T-helper 17 cell (primary cell): Measurements from ENCODE around the gene CCDC71. TPM values are rescaled to one million over a fixed set of nuclear protein-coding genes. Genes with fewer than 3 reads are reported as not detected.
A peak's percentile ranks its signal among the peaks of the same experiment; 100 is the strongest.

Experiments used
- ATAC-seq: fragments of 150-1000 bp; cut with Tn5 transposase; 2 replicates; pipeline ENCODE4 v1.10.0; 2021; ENCODE audit warnings: mild to moderate bottlenecking, moderate library complexity
- DNase-seq, 3 donors: peaks; one replicate each; pipeline versions ENCODE4 v3.0.0 to v3.0.0-alpha.2; 2020 to 2021
- H3K9me3 ChIP-seq: one replicate; pipeline ENCODE4 v1.7.0; 2013; ENCODE audit warnings: low read length, mild to moderate bottlenecking; ENCODE audit not compliant: control insufficient read depth, poor library complexity, severe bottlenecking
- H3K27ac Mint-ChIP-seq: one replicate; pipeline ENCODE4 v1.8.0; 2022; ENCODE audit warnings: mild to moderate bottlenecking, moderate library complexity, mixed read lengths
- H3K27me3 Mint-ChIP-seq: one replicate; pipeline ENCODE4 v1.8.0; 2022; ENCODE audit warnings: mixed read lengths
- H3K36me3 Mint-ChIP-seq: one replicate; pipeline ENCODE4 v1.8.0; 2022; ENCODE audit warnings: low read depth, mixed read lengths
- H3K4me1 Mint-ChIP-seq: one replicate; pipeline ENCODE4 v1.8.0; 2022; ENCODE audit warnings: mild to moderate bottlenecking, mixed read lengths
- H3K4me3 Mint-ChIP-seq: one replicate; pipeline ENCODE4 v1.8.0; 2022; ENCODE audit warnings: mild to moderate bottlenecking, moderate library complexity, mixed read lengths
- total RNA-seq, 4 donors: library from RNA in 2 of 4; stranded (reverse) in 2 of 4; gene quantifications; one replicate each; pipeline ENCODE4 v1.2.3 and lab custom pipeline; 2022 to 2026

CCDC71 gene
- total RNA-seq, 2 donors from 2014 or later: 13.7 to 13.9 TPM

DNA sequence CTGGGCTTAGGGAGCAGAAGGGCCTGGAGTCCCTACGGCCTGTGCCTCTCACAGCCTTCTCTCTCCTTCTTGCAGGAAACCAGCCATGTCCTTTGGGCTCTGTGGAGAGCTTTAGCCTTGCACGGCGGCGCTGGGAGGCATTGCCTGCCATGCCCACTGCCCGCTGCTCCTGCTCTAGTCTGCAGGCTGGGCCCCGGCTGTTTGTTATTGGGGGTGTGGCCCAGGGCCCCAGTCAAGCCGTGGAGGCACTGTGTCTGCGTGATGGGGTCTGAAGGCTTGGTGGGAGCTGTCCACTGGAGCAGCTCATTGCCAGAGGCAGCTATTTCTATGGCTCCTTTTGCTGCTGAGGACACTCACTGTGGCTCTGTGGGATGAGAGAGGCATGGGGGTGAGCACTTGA lies 9.4 kb upstream of the CCDC71 start:
- ATAC-seq: no peak
- Mint-ChIP-seq H3K27ac (no peak overlapping the region), H3K4me3 (no peak overlapping the region), H3K27me3 (peaks cover 27% of the 10 kb centered on the region), H3K4me1 (peaks cover 14% of the 10 kb centered on the region), H3K36me3 (peaks cover 8% of the 10 kb centered on the region)
- no peak for DNase-seq
- H3K9me3 ChIP-seq: no peaks in the 10 kb centered on the region

DNA sequence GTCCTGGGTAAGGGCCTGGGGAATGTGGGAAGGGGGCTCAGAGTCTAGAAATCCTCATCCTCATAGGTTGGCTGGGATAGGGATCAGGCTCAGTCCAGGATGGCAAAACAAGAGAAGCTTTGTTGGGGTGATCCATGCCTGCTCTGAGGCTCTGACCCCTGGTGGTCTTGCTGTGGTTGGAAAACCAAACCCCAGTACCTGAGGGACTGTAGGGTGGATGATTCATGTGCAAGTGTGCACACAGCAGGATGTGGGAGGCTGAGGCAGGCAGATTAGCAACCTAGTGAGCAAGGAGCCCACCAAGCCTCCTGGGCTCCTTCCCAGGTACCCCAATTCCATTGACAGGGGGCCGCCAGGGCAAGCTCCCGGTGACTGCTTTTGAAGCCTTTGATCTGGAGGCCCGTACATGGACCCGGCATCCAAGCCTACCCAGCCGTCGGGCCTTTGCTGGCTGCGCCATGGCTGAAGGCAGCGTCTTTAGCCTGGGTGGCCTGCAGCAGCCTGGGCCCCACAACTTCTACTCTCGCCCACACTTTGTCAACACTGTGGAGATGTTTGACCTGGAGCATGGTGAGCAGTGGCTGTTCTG lies 8.4 kb upstream of the CCDC71 start:
- ATAC-seq (no peak), DNase-seq (no peak)
- H3K36me3 Mint-ChIP-seq: peaks cover 7% of the 10 kb centered on the region
- no peak overlapping the region for H3K4me3 Mint-ChIP-seq
- H3K27ac Mint-ChIP-seq: no peak overlapping the region
- H3K27me3 Mint-ChIP-seq: peaks cover 18% of the 10 kb centered on the region
- H3K4me1 Mint-ChIP-seq: peaks cover 13% of the 10 kb centered on the region
- H3K9me3 ChIP-seq: no peaks in the 10 kb centered on the region

DNA sequence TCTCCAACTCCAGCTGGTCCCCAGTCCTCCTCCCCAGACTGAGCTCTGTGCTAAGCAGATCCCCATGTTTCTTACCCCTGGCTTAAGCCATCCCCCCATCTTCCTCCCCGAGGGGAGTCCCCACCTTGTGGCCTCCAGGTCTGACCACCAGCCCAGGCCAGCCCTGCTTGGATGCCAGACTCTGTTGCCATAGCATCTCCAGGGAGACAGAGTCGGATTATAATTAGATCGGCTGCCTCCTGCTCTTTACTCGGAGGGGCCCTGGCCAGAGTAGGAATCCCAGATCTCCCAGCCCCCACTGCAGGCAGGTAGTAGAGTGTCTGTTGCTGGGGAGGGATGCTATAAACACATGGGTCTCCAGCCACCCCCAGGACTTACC lies 7.7 kb upstream of the CCDC71 start:
- H3K4me3 Mint-ChIP-seq: no peak overlapping the region
- peaks cover 11% of the 10 kb centered on the region for H3K27me3 Mint-ChIP-seq
- H3K9me3 ChIP-seq: no peaks in the 10 kb centered on the region
- ATAC-seq (no peak), DNase-seq (no peak)
- no peaks in the 10 kb centered on the region for H3K36me3 Mint-ChIP-seq
- no peak overlapping the region for H3K27ac Mint-ChIP-seq
- peaks cover 7% of the 10 kb centered on the region for H3K4me1 Mint-ChIP-seq

DNA sequence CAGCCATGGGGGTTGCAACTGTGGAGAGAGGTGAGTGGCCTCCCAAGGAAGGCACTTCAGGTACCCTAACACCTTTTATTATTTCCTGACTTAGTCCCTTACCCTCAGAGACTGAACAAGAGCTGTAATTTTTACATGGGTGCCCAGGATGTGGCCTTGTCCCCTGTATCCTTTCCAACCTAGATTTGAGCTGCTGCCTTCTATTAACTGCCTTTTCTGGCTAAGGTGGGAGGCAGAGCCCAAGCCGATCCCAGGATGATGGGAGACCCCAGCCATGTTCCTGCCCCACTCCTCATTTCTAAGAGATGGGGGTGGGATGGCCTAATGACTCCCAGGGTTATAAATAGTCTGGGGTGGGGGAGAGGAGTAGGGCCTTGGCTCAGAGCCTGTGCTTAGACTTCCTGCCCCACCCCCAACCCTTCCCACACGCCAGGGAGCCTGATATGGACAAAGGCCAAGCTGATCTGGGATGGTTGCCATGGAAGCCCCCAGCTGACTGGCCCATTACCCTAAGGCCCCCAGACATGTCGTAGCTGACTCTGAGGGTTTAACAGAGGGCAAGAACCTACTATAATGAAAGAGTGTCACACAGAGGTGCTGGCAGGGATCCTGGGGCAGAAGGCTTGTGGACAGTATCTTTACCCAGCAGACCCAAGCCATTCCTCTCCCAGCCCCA lies 7.1 kb upstream of the CCDC71 start:
- DNase-seq (no peak), ATAC-seq (no peak)
- peaks cover 5% of the 10 kb centered on the region for H3K27me3 Mint-ChIP-seq
- no peak overlapping the region for H3K4me3 Mint-ChIP-seq
- H3K36me3 Mint-ChIP-seq: no peaks in the 10 kb centered on the region
- peaks cover 7% of the 10 kb centered on the region for H3K4me1 Mint-ChIP-seq
- no peaks in the 10 kb centered on the region for H3K9me3 ChIP-seq
- no peak overlapping the region for H3K27ac Mint-ChIP-seq

DNA sequence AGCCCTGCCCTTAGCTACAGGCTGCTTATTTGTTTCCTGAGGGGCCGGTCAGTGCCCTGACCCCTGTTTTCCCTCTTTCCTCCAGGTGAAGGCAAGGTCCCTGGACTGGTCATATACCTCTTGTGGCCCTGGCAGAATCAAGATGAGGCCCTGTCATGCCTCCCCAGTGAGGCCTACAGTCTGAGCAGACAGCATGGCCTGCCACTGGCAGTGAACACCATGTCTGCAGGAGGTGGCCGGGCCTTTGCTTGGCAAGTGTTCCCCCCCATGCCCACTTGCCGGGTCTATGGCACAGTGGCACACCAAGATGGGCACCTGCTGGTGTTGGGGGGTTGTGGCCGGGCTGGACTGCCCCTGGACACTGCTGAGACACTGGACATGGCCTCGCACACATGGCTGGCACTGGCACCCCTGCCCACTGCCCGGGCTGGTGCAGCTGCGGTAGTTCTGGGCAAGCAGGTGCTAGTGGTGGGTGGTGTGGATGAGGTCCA lies 6.5 kb upstream of the CCDC71 start:
- no peak overlapping the region for H3K27ac Mint-ChIP-seq
- H3K36me3 Mint-ChIP-seq: no peaks in the 10 kb centered on the region
- DNase-seq: no peak
- H3K4me1 Mint-ChIP-seq: peaks cover 7% of the 10 kb centered on the region
- no peak for ATAC-seq
- H3K27me3 Mint-ChIP-seq: no peaks in the 10 kb centered on the region
- H3K9me3 ChIP-seq: no peaks in the 10 kb centered on the region
- peak overlapping the region; percentile 21 for H3K4me3 Mint-ChIP-seq

DNA sequence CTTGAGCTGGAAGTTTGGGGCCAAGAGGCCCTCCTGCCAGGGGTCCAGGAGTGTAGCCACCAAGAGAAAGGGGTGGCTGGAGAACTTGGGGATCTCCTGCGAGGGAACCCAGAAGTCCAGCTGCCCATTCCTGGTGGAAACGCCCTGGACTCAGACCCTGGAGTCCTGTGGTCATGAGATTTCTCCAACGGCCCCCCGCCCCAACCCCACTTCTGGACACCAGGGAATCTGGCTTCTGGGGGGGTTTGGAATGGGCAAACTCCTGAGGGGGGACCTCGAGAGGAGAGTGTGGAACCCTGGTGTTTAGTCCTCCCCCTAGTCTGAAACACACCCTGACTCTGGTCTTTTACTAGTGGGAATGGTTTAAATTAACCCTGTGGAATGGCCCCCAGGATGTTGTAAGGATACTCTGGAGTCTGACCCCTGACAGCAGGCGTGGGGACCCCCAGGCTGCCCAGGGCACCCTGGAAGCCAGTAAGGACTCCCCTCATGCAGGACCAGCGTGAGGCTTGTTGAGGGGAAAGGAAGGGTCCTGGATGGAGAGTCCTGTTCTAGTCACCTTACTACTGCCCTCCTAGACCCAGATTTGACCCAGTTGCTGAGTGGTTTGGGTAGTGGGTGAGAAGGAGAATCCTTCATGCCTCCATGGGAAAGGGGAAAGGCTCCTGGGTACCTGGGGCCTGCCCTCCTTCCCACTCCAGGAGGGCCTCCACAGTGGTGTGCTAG lies 5.8 kb upstream of the CCDC71 start:
- no peak for ATAC-seq
- H3K27me3 Mint-ChIP-seq: no peaks in the 10 kb centered on the region
- H3K4me1 Mint-ChIP-seq: peaks cover 7% of the 10 kb centered on the region
- no peak for DNase-seq
- H3K36me3 Mint-ChIP-seq: no peaks in the 10 kb centered on the region
- peak overlapping the region; percentile 86 for H3K4me3 Mint-ChIP-seq
- no peaks in the 10 kb centered on the region for H3K9me3 ChIP-seq
- no peak overlapping the region for H3K27ac Mint-ChIP-seq

DNA sequence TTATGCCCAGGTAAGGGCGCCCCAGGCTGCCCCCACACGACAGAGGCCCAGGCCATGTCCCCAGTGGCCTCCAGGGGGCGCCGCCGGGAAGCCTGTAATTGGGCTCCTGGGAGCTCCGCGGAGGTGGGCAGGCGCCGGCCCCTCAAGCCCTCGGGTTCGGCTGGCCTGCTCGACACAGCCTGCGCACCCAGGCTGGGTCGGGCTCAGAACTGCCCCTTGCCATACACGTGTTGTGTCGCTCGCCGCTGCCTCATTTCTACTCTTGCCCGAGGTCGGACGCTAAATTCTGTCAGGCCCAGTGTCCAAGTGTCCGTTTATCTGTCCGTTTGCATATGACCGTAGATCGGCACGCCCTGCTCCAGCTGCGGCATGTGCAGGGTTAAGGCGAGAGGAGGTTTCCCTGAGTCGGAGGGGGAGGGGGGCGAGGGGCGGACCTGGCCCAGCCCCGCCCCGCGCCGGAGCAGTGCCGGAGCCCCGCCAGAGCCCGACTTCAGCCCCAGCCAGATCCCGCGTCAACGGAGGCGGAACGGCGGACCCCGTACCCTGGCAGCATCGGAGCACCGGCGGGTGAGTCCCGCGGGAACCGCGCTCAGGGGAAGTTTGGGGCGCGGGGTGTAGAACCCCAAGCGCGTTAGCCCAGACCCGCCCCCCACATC lies 5.1 kb upstream of the CCDC71 start, which contains the start of gene KLHDC8B:
TSS of gene KLHDC8B (plus strand) at position 480 of the 656 bp plus-strand sequence. CDS start 1,172 bp downstream, outside the sequence.
- DNase-seq (peak; percentile 68 to 82 (median 71)), ATAC-seq (peak; percentile 82)
- Mint-ChIP-seq H3K27ac (peak within 1 kb of the TSS; percentile 41), H3K4me3 (peak within 1 kb of the TSS; percentile 86), H3K4me1 (peaks cover 7% of the 10 kb centered on the region), H3K27me3 (no peaks in the 10 kb centered on the region), H3K36me3 (no peaks in the 10 kb centered on the region)
- H3K9me3 ChIP-seq: no peaks in the 10 kb centered on the region

DNA sequence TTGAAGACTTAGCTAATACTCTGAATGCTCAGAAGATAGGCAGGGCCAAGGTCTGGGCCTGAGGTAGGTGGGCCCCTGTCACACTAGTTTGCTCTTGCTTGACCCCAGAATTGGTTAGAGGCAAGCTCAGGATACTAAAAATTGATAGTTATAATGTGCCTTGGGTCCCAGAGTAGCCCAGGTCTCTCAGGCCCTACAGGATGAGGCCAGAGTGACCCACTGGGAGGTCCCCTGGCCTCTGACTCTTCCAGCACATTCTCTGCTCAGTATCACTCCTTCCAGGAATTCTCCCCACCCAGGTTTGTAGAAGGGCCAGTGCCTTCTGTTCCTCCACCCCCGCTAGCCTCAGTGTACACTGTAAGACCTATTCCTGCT lies 4.6 kb upstream of the CCDC71 start:
- Mint-ChIP-seq H3K27me3 (no peaks in the 10 kb centered on the region), H3K4me1 (peaks cover 10% of the 10 kb centered on the region), H3K36me3 (no peaks in the 10 kb centered on the region), H3K27ac (peak overlapping the region; percentile 41), H3K4me3 (peak overlapping the region; percentile 86)
- no peaks in the 10 kb centered on the region for H3K9me3 ChIP-seq
- DNase-seq: no peak
- no peak for ATAC-seq

DNA sequence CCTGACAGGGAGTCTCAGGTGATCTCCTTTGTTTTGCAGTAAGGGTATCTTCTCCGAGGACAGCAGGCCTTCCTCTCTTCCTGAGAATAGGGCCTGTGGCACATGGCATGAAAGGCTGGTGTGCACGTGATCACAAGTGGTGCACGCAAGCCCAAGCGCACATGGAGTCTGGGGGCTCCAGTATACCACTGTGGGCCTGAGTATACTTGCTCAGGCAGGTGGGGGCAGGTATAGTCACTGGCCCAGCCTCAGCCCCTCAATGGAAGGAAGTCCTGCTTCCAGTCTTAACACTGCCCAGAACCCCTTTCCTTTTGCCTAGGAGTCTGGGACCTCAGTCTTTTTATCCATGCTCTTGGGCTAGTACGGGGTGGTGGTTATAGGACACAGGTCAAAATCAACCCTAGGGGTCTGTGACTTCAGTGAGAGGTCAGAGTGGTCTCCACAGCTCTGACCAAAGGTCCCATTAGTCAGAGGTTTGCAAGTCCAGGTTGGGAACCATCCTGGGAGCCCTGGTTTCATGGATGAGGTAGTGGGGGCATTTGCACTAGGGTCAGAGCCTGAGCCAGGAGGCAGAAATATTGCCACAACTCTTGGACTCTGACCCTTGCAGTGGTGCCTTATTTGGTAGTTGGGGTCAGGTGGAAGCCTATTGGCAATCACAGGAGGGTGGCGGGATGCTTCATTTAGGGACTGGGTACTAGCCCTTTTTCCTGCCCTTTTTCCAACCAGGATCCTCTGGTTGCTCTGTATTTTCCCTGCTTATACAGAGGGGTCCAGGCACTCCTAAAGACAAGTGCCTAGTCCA lies 823 bp upstream of the CCDC71 start:
- ATAC-seq: no peak
- peak overlapping the region; percentile 87 for H3K27ac Mint-ChIP-seq
- peaks cover 22% of the 10 kb centered on the region for H3K4me1 Mint-ChIP-seq
- no peaks in the 10 kb centered on the region for H3K36me3 Mint-ChIP-seq
- H3K9me3 ChIP-seq: no peaks in the 10 kb centered on the region
- DNase-seq: no peak
- peak overlapping the region; percentile 96 for H3K4me3 Mint-ChIP-seq
- H3K27me3 Mint-ChIP-seq: no peaks in the 10 kb centered on the region

DNA sequence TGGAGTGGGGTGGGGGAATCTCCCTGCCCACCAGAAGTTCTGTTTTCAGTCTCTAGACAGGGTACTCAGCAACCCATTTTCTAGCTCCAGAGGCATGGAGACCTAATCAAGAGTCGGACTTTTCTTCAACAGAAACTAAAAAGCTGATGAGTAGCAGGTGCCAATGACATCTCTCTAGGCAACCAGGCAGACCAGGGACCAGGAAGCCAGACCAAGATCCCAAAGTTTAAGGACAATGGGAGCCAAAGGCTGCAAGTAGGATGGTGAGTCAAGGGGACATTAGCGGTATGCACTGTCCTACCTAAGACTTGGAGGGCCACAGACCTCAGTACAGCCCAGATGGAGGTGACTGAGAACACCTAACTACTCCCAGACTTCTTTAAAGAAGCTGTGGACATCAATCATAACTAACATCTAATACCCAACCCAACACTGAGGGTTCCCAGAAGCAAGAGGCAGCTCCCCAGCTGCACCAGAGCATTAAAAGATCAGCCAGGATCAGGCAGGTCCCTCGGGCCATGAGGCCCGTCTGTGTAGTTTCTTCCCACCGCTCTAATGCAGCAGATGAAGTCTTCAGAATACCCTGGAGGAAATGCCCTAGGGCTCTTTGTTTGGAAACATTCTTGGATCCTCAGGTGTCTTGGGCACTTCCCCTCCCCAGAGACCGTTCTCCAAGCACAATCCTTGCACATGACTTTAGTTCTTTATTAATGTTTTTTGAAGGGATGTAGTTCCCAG lies 979 bp downstream of the CCDC71 start:
- H3K36me3 Mint-ChIP-seq: no peaks in the 10 kb centered on the region
- no peak for DNase-seq
- peak overlapping the region; percentile 87 for H3K27ac Mint-ChIP-seq
- H3K4me1 Mint-ChIP-seq: peaks cover 17% of the 10 kb centered on the region
- H3K4me3 Mint-ChIP-seq: peak overlapping the region; percentile 96
- H3K27me3 Mint-ChIP-seq: no peaks in the 10 kb centered on the region
- no peak for ATAC-seq
- no peaks in the 10 kb centered on the region for H3K9me3 ChIP-seq

DNA sequence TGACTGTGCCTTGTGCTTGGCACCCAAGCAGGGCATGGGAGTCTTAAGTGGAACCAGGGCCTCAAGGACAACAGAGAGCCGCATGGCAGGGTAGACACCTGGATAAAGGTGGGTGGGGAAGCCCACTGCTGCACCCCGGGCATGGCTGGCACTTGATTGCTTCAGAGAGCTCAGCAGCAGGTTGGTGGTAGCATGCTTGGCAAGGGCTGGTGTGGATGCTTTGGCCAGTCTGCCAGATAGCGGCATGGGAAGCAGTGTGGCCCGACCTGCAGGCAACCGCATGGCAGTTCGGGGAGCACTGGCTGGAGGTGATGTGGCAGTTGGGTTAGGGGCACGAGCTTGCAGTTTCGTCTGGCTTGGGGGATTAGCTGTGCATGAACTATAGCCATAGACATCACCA lies 2.5 kb downstream of the CCDC71 start:
- no peak for DNase-seq
- no peak overlapping the region for H3K27ac Mint-ChIP-seq
- no peaks in the 10 kb centered on the region for H3K27me3 Mint-ChIP-seq
- no peak for ATAC-seq
- no peaks in the 10 kb centered on the region for H3K36me3 Mint-ChIP-seq
- no peaks in the 10 kb centered on the region for H3K9me3 ChIP-seq
- H3K4me3 Mint-ChIP-seq: peak overlapping the region; percentile 96
- peaks cover 17% of the 10 kb centered on the region for H3K4me1 Mint-ChIP-seq

DNA sequence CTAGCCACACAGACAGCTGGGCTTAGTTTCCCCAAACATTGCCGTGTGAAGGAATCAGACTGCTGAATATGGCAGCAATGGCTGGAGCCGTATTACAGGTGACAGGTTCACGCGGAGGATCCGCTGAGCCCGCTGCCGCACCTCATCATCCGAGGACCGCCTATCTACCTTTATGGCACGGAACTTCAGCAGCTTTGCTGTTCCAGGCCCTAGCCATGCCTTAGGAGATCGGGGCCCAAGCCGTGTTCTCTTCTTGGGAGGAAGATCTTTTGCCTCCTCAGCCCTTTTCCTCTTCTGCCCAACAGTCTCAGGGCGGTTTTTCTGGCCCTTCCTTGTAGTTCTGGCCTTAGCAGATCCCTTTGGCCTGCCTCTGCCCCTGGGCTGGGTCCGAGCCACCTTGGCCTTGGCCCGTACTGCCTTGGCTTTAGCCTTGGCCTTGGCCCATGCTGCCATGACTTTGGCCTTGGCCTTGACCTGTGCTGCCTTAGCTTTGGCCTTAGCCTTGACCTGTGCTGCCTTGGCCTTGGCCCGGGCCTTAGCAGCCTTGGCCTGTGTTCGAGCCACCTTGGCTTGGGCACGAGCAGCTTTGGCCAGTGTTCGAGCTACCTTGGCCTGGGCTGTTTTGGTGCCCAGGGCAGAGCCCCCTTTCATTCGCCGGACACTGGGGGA lies 3.2 kb downstream of the CCDC71 start:
- DNase-seq (no peak), ATAC-seq (no peak)
- H3K27ac Mint-ChIP-seq: no peak overlapping the region
- peaks cover 21% of the 10 kb centered on the region for H3K4me1 Mint-ChIP-seq
- H3K4me3 Mint-ChIP-seq: no peak overlapping the region
- H3K9me3 ChIP-seq: no peaks in the 10 kb centered on the region
- no peaks in the 10 kb centered on the region for H3K36me3 Mint-ChIP-seq
- H3K27me3 Mint-ChIP-seq: no peaks in the 10 kb centered on the region
